Osteocyte (in vitro differentiated cells): ENCODE data around the gene PPM1F. TPM values are rescaled to one million over a fixed set of nuclear protein-coding genes. Genes with fewer than 3 reads are reported as not detected.

Experiments
- DNase-seq: peaks from one replicate; pipeline ENCODE4 v3.0.0; 2021; ENCODE audit warnings: mixed read lengths; ENCODE audit not compliant: unreplicated experiment; ENCODE audit errors: extremely low spot score
- H3K27ac Mint-ChIP-seq: one replicate; pipeline ENCODE4 v1.8.0; 2021; ENCODE audit warnings: mild to moderate bottlenecking, mixed read lengths; ENCODE audit not compliant: unreplicated experiment
- H3K27me3 Mint-ChIP-seq: one replicate; pipeline ENCODE4 v1.8.0; 2021; ENCODE audit warnings: mixed read lengths; ENCODE audit not compliant: unreplicated experiment
- H3K36me3 Mint-ChIP-seq: one replicate; pipeline ENCODE4 v1.8.0; 2021; ENCODE audit warnings: mixed read lengths; ENCODE audit not compliant: unreplicated experiment
- H3K4me1 Mint-ChIP-seq: one replicate; pipeline ENCODE4 v1.8.0; 2021; ENCODE audit warnings: mixed read lengths; ENCODE audit not compliant: unreplicated experiment
- H3K4me3 Mint-ChIP-seq: one replicate; pipeline ENCODE4 v1.8.0; 2021; ENCODE audit warnings: mild to moderate bottlenecking, moderate library complexity, mixed read lengths; ENCODE audit not compliant: unreplicated experiment
- H3K9me3 Mint-ChIP-seq: one replicate; pipeline ENCODE4 v1.8.0; 2021; ENCODE audit warnings: mixed read lengths; ENCODE audit not compliant: unreplicated experiment
- total RNA-seq: library from RNA; stranded (reverse); gene quantifications from 2 replicates; pipeline ENCODE4 v1.2.1, GENCODE V29; 2021
- TF ChIP-seq, protein P1 (sequence below): fragments of 200-600 bp; sonication (generic); IDR thresholded peaks from 2 replicates; pipeline ENCODE4 v1.5.0; 2021; ENCODE audit warnings: antibody characterized with exemption, mild to moderate bottlenecking, moderate library complexity

The PPM1F gene
- total RNA-seq, 1 donor from 2014 or later, result 40.2 TPM

DNA sequence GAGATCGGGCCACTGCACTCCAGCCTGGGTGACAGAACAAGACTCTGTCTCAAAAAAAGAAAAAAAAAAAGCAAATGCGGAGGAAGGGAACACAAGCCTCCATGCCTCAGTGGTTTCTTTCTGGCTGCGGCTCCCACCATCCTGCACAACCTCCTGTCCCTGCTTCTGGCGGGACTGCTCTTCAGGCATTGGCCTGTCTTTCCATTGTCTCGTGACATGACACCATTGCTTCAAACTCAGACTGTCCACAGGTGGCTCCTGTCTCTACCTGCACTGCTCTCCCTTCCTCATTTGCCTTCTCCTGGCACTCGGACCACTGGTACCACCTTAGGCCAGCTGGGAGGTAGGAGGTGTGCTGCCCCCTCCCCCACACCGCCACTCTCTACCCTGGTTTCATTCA is 10.6 kb upstream of the PPM1F start:
- Mint-ChIP-seq H3K9me3 (no peaks in the 10 kb centered on the region), H3K27ac (no peak overlapping the region), H3K4me1 (no peaks in the 10 kb centered on the region), H3K27me3 (no peaks in the 10 kb centered on the region), H3K4me3 (no peak overlapping the region), H3K36me3 (peaks cover 19% of the 10 kb centered on the region)
- DNase-seq, result no peak
- TF ChIP-seq, protein P1, sequence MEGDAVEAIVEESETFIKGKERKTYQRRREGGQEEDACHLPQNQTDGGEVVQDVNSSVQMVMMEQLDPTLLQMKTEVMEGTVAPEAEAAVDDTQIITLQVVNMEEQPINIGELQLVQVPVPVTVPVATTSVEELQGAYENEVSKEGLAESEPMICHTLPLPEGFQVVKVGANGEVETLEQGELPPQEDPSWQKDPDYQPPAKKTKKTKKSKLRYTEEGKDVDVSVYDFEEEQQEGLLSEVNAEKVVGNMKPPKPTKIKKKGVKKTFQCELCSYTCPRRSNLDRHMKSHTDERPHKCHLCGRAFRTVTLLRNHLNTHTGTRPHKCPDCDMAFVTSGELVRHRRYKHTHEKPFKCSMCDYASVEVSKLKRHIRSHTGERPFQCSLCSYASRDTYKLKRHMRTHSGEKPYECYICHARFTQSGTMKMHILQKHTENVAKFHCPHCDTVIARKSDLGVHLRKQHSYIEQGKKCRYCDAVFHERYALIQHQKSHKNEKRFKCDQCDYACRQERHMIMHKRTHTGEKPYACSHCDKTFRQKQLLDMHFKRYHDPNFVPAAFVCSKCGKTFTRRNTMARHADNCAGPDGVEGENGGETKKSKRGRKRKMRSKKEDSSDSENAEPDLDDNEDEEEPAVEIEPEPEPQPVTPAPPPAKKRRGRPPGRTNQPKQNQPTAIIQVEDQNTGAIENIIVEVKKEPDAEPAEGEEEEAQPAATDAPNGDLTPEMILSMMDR, result no peak

DNA sequence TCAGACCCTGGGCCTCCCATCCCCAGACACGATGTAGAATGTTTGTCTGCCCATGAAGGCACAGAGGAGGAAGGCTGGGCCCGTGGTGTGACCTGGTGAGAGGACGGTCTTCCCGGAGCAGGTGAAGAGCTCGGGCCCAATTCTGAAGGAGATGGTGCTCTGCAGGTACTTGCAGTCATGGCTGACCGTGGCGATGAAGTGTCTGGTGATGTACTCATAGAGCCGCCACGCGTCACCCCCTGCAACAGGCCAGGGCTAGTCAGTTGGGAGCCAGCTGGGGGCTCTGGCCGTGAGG is 10.0 kb upstream of the PPM1F start:
- peaks cover 19% of the 10 kb centered on the region for H3K36me3 Mint-ChIP-seq
- TF ChIP-seq, protein P1, result no peak

DNA sequence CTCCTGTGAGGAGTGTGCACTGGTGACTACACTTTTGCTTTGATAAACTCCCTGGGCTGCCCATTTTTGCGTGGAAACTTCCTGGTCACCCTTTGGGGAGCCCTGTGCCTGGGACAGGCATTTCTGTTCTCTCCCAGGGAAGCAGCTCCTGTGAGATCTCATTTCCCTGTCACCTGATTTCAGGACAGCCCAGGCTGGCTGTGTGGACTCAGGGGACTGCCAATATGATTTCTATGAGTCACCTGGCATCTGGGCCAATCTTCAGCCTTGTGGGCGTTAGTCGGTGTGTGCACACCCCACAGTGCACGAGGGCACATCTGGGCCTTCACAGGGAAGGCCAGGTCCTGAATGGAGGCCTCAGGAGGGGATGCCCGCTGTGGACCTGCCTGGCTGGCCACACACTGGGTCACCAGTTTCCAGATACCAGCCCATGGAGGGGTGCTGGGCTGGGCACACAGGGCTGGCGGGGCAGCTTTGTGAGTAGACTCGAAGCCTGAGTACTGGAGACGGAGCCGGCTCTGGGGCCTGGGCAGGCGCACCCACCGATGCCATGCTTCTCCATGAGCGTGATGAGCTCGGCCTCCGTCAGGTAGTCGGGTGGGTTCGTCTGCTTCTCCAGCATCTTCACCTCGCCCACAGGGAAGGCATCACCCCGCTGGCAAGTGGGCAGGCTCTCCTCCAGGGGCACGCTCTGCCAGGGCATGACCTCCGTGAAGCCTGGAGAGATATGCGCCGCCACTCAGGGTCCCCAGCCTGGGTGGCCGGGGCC is 9.4 kb upstream of the PPM1F start:
- TF ChIP-seq, protein P1, result no peak
- DNase-seq, result no peak
- no peak overlapping the region for H3K27ac Mint-ChIP-seq
- peaks cover 15% of the 10 kb centered on the region for H3K36me3 Mint-ChIP-seq
- no peaks in the 10 kb centered on the region for H3K4me1 Mint-ChIP-seq
- no peak overlapping the region for H3K4me3 Mint-ChIP-seq
- no peaks in the 10 kb centered on the region for H3K27me3 Mint-ChIP-seq
- no peaks in the 10 kb centered on the region for H3K9me3 Mint-ChIP-seq

More for the DNA sequence above, 10.0 kb upstream of the PPM1F start:
- DNase-seq, result no peak
- Mint-ChIP-seq H3K9me3 (no peaks in the 10 kb centered on the region), H3K27me3 (no peaks in the 10 kb centered on the region), H3K27ac (no peak overlapping the region), H3K4me1 (no peaks in the 10 kb centered on the region), H3K4me3 (no peak overlapping the region)

DNA sequence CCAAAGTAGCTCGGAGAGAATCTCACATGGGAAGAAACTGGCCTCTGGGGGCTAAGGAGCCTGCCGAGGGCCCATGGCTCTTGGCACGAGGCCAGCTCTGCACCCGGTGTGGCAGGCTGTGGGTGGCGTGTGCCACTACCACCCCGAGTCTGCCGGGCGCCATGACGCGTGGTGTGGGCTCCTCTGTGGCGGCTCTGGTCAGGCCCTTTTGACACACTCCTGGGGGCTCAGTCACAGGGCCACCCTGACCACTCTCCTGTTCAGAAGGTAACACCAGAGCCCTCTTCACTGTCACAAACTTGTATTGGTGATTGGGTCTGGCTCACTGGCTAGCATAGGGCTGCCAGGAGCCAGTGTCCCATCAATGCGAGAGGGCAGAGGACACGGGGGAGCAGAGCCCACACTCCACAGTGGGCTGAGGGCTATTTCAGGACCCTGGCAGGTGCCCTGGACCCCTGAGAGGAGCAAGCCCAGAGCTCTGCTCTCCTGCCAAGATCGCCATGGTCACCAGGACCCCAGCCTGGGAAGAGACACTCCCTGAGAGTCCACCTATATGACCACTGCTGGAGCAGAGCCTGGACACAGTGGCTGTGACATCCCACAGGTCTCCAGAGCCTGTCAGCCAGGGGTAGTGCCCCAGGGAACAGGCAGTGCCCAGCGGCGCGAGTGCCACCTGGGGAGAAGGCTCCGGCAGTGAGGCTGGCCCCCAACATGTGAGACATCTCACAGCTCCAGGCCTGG is 8.6 kb upstream of the PPM1F start:
- H3K27ac Mint-ChIP-seq, result no peak overlapping the region
- H3K4me1 Mint-ChIP-seq, result no peaks in the 10 kb centered on the region
- TF ChIP-seq, protein P1, result no peak
- peaks cover 11% of the 10 kb centered on the region for H3K36me3 Mint-ChIP-seq
- no peaks in the 10 kb centered on the region for H3K27me3 Mint-ChIP-seq
- no peak for DNase-seq
- no peak overlapping the region for H3K4me3 Mint-ChIP-seq
- no peaks in the 10 kb centered on the region for H3K9me3 Mint-ChIP-seq
